A673 (cell line): ENCODE measurements around the gene PSMD13. TPM values are rescaled to one million over a fixed set of nuclear protein-coding genes. Genes with fewer than 3 reads are reported as not detected.

Source experiments
- BruUV-seq: library from RNA; stranded (reverse); fragments of 400-500 nt; replicated peaks from 2 replicates; lab custom pipeline; 2021; lab: Mats Ljungman, UMichigan
- CTCF ChIA-PET: fragments of 300-600 bp; sonication (Branson Sonifier 250); formaldehyde crosslinking; loops from one replicate; lab custom pipeline; 2022; ENCODE audit warnings: antibody characterized with exemption; lab: Charles Lee
- POLR2A ChIA-PET: fragments of 300-600 bp; sonication (Branson Sonifier 250); formaldehyde crosslinking; loops from one replicate; lab custom pipeline; 2022; ENCODE audit warnings: antibody characterized with exemption; ENCODE audit not compliant: low non-redundant PET; lab: Charles Lee
- DNase-seq: peaks from one replicate; pipeline ENCODE4 v3.0.0-alpha.2; 2015; ENCODE audit warnings: low spot score
- H3K27ac ChIP-seq: fragments of 200-600 bp; sonication (generic); 2 replicates; pipeline ENCODE4 v1.5.1; 2016; ENCODE audit warnings: mixed run types, low read depth, mild to moderate bottlenecking, mixed read lengths, antibody characterized with exemption, low read length; ENCODE audit not compliant: poor library complexity, severe bottlenecking
- H3K27me3 ChIP-seq: fragments of 200-600 bp; sonication (generic); replicated peaks from 2 replicates; pipeline ENCODE4 v1.6.1; 2017; ENCODE audit warnings: mixed run types, low read depth, mild to moderate bottlenecking, mixed read lengths, antibody characterized with exemption, low read length; ENCODE audit not compliant: insufficient read depth, poor library complexity
- H3K36me3 ChIP-seq: fragments of 200-600 bp; sonication (generic); 2 replicates; pipeline ENCODE4 v1.6.1; 2016; ENCODE audit warnings: mixed run types, mild to moderate bottlenecking, mixed read lengths, antibody characterized with exemption, low read length; ENCODE audit not compliant: insufficient read depth, poor library complexity, severe bottlenecking
- H3K4me1 ChIP-seq: fragments of 200-600 bp; sonication (generic); 2 replicates; pipeline ENCODE4 v1.6.1; 2017; ENCODE audit warnings: mixed run types, mild to moderate bottlenecking, mixed read lengths, antibody characterized with exemption, low read length; ENCODE audit not compliant: insufficient read depth, poor library complexity, severe bottlenecking
- H3K4me3 ChIP-seq: fragments of 200-600 bp; sonication (generic); 2 replicates; pipeline ENCODE4 v1.5.1; 2016; ENCODE audit warnings: low read depth, mixed run types, mild to moderate bottlenecking, mixed read lengths, low read length; ENCODE audit not compliant: poor library complexity, severe bottlenecking
- H3K9me3 ChIP-seq: fragments of 200-600 bp; sonication (generic); 2 replicates; pipeline ENCODE4 v1.6.1; 2016; ENCODE audit warnings: mixed run types, low read depth, mild to moderate bottlenecking, mixed read lengths, antibody characterized with exemption, low read length; ENCODE audit not compliant: poor library complexity, severe bottlenecking
- CTCF ChIP-seq: fragments of 300-800, 200-600 bp; sonication (generic); conservative IDR thresholded peaks from 2 replicates; pipeline ENCODE4 v1.5.1; 2017; ENCODE audit warnings: low read depth, mild to moderate bottlenecking, antibody characterized with exemption, low read length, moderate library complexity, mixed read lengths
- EZH2 ChIP-seq: fragments of 200-600 bp; sonication (generic); IDR thresholded peaks from 2 replicates; pipeline ENCODE4 v1.6.1; 2017; ENCODE audit warnings: borderline replicate concordance, low read depth, mild to moderate bottlenecking, mixed read lengths, antibody characterized with exemption, low read length; ENCODE audit not compliant: poor library complexity, severe bottlenecking
- intact Hi-C: fragments of 100-400 bp; cut with micrococcal nuclease; formaldehyde crosslinking; loops from one replicate; pipeline ENCODE4 v1.10.0; 2022; ENCODE audit not compliant: unreplicated experiment
- total RNA-seq: library from RNA; stranded (reverse); gene quantifications from 2 replicates; pipeline ENCODE4 v1.2.3, GENCODE V29; 2021

Gene PSMD13
- total RNA-seq, 1 experiment from 2014 or later: 199 TPM

- BruUV-seq: no TSS peak
These were observed 51.2 kb downstream of the PSMD13 start for GRCh38 chr11:287821-288477.

GRCh38 chr11:288478-289397 lies 52.0 kb downstream of the PSMD13 start, which contains the start of gene PGGHG:
TSS of gene PGGHG (plus strand) at chr11:289126. CDS start at chr11:289817, 691 bp downstream.
- BruUV-seq: no TSS peak
- CTCF ChIA-PET: no interaction called here
- Histone ChIP-seq H3K9me3 (no peaks in the 10 kb centered on the region), H3K4me1 (peaks cover 6% of the 10 kb centered on the region), H3K36me3 (no peaks in the 10 kb centered on the region), H3K27me3 (no peaks in the 10 kb centered on the region), H3K4me3 (peak within 1 kb of the TSS; percentile 58), H3K27ac (peak within 1 kb of the TSS; percentile 47)
- DNase-seq: peak; percentile 52
- intact Hi-C loops: no loop called here
- TF ChIP-seq EZH2 (no peak), CTCF (no peak)
- POLR2A ChIA-PET: no interaction called here

More at GRCh38 chr11:287821-288477, 51.2 kb downstream of the PSMD13 start:
- ChIA-PET POLR2A (no interaction called here), CTCF (no interaction called here)
- H3K9me3 ChIP-seq: no peaks in the 10 kb centered on the region
- H3K4me1 ChIP-seq: peaks cover 6% of the 10 kb centered on the region
- H3K27ac ChIP-seq: no peak overlapping the region
- TF ChIP-seq CTCF: no peak
- TF ChIP-seq EZH2: no peak
- H3K4me3 ChIP-seq: peak overlapping the region; percentile 58
- no peak for DNase-seq
- intact Hi-C loops: no loop called here
- H3K27me3 ChIP-seq: no peaks in the 10 kb centered on the region
- H3K36me3 ChIP-seq: no peaks in the 10 kb centered on the region

- Histone ChIP-seq H3K27ac (peak overlapping the region; percentile 42), H3K4me1 (peaks cover 6% of the 10 kb centered on the region), H3K9me3 (no peaks in the 10 kb centered on the region), H3K36me3 (no peaks in the 10 kb centered on the region), H3K4me3 (peak overlapping the region; percentile 58), H3K27me3 (no peaks in the 10 kb centered on the region)
- TF ChIP-seq CTCF: no peak
- no peak for TF ChIP-seq EZH2
- DNase-seq: no peak
- ChIA-PET POLR2A (no interaction called here), CTCF (no interaction called here)
- intact Hi-C loops: no loop called here
- BruUV-seq: no TSS peak
These were observed 52.6 kb downstream of the PSMD13 start for GRCh38 chr11:289398-289711.
